Activated naive CD8-positive, alpha-beta T cell treated with anti-CD3 and anti-CD28 coated beads, Interleukin-2, amount 50 U/mL, for 16 hours (primary cell): ENCODE results near the gene RASL10B.

Source experiments
- DNase-seq: peaks from one replicate; pipeline ENCODE4 v3.0.0-alpha.2; 2020; ENCODE audit warnings: low read depth, low spot score

The RASL10B gene

DNA sequence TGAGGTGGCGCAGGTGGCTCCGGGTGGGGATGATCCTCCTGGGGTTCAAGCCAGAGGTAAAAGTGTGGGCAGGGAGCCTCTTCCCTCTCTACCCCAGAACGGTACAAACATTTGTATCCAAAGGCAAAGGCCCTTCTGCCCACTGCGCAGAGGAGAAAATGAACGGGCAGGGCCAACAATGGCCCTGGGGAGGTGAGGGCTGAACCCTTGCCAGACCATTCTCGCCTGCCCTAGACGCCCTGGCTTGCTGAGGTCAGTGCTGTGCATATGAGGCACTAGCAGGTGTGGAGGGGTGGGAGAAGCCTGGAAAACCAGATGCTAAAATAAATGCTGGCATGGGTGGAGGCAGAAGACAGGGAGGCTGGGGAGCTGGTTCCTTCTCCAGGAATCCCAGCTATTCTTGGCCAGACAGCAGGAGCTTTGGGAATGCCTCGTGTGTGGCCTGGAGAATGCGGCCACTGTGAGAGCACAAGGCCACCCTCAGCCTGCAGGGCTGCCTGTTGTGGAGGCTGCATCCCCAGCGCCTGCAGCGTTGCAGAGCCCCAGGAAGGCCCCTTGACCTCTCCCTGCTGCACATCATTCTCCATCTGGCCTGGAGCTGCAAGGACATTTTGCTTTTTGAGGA, 33.8 kb downstream of the RASL10B start:
- no peak for DNase-seq

DNA sequence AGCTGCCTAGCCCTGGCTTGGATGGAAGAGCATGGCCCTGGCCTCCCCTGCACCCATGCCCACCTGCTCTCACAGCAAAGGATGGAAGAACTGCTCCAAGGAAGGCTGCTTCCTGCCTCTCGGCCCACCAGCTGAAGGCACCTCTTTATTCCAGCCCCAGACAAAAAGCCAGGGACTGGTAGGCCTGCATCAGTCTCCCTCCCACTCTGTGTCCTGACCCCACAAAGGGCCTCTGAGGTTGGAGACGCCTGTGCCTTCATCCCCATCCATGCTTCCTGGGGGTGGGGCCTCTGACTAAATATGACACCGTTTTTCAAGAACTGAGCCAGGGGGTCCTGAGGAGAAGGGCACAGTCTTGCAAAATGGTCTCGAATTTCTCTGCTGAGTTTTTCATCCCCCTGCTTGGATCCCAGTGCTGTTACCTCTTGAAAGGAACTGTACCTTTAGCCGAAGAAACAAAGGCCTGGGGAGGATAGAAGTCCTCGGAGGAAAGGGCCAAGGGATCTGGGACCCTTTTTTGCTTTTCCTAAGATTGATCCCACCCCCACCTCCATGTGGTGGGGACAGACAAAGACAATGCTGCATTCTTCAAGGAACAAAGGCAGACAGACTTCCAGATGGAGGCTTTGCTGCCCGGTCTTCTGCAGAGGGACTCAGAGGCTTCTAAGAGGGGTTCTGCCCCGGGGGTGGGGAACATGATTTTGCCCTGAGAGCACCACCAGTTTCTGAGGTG, 34.5 kb downstream of the RASL10B start:
- DNase-seq = no peak

GRCh38 chr17:35766489-35766877, 35.0 kb downstream of the RASL10B start:
- DNase-seq = no peak

- no peak for DNase-seq
These were observed 35.6 kb downstream of the RASL10B start for GRCh38 chr17:35766903-35767510.

DNA sequence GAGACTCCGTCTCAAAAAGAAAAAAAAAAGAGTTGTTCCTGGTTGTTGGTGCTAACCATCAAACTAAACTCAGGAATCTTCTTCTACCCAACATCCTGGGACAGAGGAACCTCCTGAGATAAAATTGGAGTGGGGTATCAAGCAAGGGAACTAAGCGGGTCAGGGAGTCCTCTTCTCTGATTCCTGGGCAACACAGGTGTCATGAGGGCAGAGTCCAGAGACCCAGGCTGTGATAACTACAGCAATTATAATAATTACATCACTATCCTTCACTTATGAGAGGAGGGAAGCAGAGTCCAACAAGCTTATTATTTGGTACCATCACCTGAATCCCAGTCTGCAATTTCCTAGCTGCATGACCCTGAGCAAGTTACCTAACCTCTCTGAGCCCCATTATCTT, 37.4 kb downstream of the RASL10B start:
- DNase-seq = no peak

GRCh38 chr17:35769895-35770486, 38.6 kb downstream of the RASL10B start:
- DNase-seq = no peak

DNA sequence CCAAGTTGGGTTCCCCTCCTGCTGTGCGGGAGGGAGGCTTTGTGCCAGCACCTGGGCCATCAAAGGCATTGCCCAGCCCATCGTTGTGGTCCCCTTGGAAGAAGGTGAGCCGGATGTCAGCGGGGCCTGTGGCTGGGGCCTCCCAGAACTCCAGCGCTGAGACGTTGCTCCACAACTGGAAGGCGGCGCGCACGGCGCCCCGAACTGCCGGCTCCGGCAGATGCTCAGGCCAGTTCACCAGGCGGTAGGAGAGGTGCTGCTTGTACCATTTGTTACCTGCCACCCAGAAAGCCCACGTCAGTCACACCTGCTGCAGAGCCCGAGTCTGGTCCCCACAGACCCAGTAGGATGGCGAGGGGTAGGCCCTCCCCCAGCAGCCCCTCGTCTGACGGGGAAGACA, 41.7 kb downstream of the RASL10B start:
- no peak for DNase-seq

DNA sequence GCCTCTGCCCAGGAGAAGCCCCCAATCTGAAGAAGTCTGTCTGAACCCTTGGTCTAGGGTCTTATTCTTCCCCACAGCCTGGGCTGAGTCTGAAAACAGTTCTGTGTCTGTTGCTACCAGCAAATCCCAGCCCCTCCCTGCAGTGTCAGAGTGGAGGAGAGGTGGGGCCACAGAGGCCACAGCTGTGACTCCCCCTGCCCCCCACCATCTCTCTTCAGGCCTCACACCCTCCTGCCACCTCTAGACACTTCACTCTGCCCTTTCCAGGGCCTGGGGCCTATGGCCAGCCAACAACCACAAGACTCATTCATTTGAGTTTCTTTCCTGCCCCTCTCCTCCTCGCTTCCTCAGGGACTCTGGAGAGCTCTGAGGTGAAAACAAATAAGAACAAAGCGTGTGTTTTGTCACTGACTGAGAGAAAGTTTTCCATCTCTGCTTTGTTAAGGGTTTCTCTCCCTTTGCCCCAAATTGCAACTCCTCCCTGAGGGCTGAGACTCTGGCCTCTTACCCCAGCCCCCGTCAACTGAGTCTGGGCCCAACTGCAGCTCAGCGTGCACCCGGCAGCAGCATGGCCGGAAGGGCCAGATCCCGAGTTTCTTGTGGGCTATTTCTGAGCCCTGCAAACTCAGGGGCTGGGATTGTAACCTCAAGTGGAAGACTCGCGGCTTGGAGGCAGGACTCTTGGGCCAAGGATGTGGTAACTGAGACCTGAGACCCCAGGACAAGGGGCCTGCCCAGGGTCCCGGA, 42.4 kb downstream of the RASL10B start:
- no peak for DNase-seq

DNA sequence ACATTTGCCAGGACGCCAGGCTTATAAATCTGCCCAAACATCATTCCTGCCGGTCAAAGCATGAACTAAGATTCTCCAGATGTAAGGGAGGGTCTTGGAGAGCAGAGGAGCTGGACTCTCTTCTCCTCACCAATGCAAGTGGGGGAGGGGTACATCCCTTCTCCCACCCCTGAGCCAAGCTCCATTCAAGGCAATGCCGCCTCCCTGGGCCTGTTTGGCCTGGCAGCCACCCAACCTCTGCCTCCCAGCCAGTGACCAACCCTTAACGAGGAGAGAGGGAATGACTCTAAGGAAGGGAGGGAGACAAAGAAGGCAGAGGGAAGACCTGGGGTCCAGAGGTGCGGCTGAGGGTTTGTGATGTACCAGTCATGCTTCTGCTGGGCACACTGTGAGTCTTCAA, 43.1 kb downstream of the RASL10B start:
- no peak for DNase-seq

GRCh38 chr17:35775039-35775438, 43.6 kb downstream of the RASL10B start:
- no peak for DNase-seq

- DNase-seq = no peak
These were observed 44.1 kb downstream of the RASL10B start for GRCh38 chr17:35775583-35775982.

- no peak for DNase-seq
These were observed 47.3 kb downstream of the RASL10B start for GRCh38 chr17:35778641-35779196.

- DNase-seq = no peak
These were observed 49.5 kb downstream of the RASL10B start for GRCh38 chr17:35780950-35781349.

DNA sequence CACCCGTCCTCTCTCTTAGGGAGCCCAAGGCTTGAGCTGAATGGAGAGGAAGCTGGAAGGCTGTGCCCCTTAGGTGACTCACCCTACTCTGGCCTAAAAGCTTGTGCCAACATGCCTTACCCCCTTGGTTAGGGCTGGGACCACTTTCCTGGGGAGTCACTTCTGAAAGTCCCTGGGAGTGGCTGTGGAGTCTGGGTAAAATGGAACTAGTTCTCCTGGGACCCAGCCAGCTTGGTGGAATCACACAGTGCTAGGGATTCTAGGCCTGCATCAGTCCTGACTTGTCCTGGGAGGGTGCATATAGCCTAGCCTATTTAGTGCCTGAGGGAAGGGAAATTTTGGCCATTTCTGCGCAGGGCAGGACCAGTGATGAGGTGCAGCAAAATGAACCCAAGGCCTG, 53.5 kb downstream of the RASL10B start:
- DNase-seq = no peak

DNA sequence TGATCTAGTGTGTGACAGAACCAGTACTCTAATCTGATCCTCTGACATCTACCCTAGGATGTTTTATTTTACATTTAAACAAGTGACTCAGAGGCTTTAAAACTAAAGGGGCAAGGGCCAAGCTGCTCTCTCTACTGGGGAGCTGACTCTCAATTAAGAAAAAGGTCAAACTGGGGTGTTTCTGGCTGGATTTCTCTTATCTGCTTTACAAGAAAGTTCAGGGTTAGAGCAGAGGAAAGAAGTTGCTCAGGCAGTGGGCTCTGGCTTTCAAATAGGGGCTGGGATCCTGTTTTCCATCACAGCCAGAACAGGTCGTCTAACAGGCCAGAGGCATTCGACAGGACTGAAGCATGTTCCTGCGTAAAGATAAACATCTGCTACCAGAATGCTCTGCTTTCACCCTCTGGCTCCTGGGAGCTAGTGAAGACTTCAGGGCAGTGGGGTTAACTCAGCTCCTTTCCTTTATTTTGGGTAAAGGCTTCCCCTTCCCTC, 55.5 kb downstream of the RASL10B start:
- DNase-seq = no peak

- no peak for DNase-seq
These were observed 57.3 kb downstream of the RASL10B start for GRCh38 chr17:35788477-35789368.

DNA sequence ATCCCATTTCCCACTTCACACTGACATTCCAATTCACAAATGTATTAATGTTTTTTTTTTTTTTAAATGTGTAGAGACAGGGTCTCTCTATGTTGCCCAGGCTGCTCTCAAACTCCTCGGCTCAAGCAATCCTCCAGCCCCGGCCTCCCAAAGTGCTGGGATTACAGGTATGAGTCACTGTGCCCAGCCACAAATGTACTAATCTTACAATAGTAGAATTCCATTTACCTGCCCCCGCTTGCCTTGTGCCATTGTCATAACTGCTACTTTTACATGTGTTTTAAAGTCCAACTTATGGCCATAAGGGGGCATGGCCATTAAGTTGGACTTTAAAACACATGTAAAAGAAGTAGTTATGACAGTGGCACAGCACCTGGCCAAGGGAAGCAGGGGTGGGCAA, 59.4 kb downstream of the RASL10B start:
- DNase-seq = no peak

DNA sequence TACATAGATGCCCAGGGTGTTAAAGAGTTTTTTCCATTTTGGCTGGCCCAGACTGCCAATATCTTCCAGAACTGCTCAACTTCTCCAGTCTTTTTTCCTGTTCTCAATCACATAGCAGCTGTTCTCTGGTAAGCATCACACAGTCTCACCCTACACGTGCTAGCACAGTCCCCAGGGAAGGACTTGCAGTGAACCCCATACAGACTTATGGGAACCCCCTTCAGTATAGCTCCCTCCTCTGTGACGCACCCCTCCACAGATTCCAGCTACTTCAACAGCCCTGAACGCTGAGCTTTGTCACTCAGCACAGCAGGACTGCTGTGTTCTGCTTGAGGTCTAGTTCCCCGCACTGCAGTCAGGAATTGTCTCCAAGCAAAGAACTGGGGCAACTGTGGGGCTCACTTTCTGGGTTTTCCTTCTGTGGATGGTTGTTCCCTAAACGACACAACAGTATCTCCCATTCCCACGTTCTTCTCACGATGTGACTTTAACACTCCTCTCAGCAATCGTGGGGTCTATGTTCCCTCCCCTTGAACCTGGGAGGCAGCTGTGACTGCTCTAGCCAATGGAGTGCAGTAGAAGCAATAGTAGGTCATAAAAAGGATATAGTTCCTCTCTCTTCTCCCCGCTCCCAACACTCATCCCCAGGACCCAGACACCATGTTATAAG, 60.4 kb downstream of the RASL10B start:
- DNase-seq = no peak
